Activated CD4-positive, alpha-beta T cell treated with anti-CD3 and anti-CD28 coated beads, Interleukin-2, amount 10 ng/mL, durations not matched to agents 24 days and 14 days (primary cell): ENCODE data around the gene HHAT. TPM values are rescaled to one million over a fixed set of nuclear protein-coding genes. Genes with fewer than 3 reads are reported as not detected.

Source experiments
- DNase-seq: peaks from one replicate; pipeline ENCODE4 v3.0.0; 2022
- H3K27ac Mint-ChIP-seq: one replicate; pipeline ENCODE4 v1.8.0; 2022; ENCODE audit warnings: mild to moderate bottlenecking, mixed read lengths
- H3K27me3 Mint-ChIP-seq: one replicate; pipeline ENCODE4 v1.8.0; 2022; ENCODE audit warnings: mixed read lengths
- H3K36me3 Mint-ChIP-seq: one replicate; pipeline ENCODE4 v1.8.0; 2022; ENCODE audit warnings: low read depth, mild to moderate bottlenecking, mixed read lengths
- H3K4me1 Mint-ChIP-seq: one replicate; pipeline ENCODE4 v1.8.0; 2021; ENCODE audit warnings: mixed read lengths
- H3K4me3 Mint-ChIP-seq: one replicate; pipeline ENCODE4 v1.8.0; 2022; ENCODE audit warnings: mild to moderate bottlenecking, moderate library complexity, mixed read lengths
- H3K9me3 Mint-ChIP-seq: one replicate; pipeline ENCODE4 v1.8.0; 2021; ENCODE audit warnings: mixed read lengths
- intact Hi-C: fragments of 100-400 bp; cut with micrococcal nuclease; formaldehyde crosslinking; loops from one replicate; pipeline ENCODE4 v1.15.1; 2023
- total RNA-seq: library from RNA; stranded (reverse); gene quantifications from 2 replicates; pipeline ENCODE4 v1.2.3, GENCODE V29; 2022

Gene HHAT
- total RNA-seq, 1 donor from 2014 or later, result 0.47 TPM

DNA sequence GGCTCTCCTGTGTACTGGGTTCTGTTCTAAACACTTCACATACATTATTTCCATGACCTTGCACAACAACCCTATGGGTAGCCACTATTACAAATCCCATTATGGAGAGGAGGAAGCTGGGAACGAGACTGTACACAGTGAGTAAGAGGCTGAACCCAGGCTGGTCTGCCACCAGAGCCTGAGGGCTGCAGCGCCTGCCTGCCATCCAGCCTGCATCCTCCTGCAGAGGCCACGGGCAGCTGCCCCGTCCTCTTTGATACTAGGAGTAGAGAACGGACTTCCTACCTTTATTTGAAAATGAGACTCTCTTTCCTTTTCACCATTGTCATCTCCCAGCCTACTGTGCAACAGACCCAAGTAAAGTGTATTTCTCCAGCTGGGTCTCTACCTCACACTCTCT lies 370.0 kb downstream of the HHAT start:
- Mint-ChIP-seq H3K4me3 (no peak overlapping the region), H3K27me3 (peaks cover 2% of the 10 kb centered on the region), H3K27ac (no peak overlapping the region), H3K4me1 (peaks cover 2% of the 10 kb centered on the region), H3K36me3 (no peaks in the 10 kb centered on the region), H3K9me3 (no peaks in the 10 kb centered on the region)
- DNase-seq, result no peak
- intact Hi-C loops, result no loop called here

DNA sequence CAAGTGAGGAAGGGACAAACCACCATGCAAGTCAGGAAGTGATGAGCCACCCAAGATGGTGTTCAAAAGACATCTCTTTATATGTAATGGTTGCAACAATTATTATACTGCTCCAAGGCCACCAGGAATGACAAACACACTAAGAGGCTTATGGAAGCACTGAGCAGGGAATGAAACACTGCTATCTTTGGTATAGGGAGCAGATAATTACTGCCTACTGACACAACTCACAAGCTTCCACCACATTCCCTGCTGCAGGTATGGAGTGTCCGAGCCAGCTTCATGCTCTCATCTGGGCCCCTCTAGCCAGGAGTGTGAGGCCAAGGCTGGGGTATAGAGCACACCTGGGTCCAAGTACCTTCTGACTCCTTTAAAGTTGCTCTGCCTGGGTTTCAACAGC lies 371.4 kb downstream of the HHAT start:
- H3K4me1 Mint-ChIP-seq, result peaks cover 2% of the 10 kb centered on the region
- H3K27ac Mint-ChIP-seq, result no peak overlapping the region
- no peaks in the 10 kb centered on the region for H3K9me3 Mint-ChIP-seq
- peaks cover 2% of the 10 kb centered on the region for H3K27me3 Mint-ChIP-seq
- intact Hi-C loops, result no loop called here
- no peak overlapping the region for H3K4me3 Mint-ChIP-seq
- DNase-seq, result no peak
- H3K36me3 Mint-ChIP-seq, result no peaks in the 10 kb centered on the region

DNA sequence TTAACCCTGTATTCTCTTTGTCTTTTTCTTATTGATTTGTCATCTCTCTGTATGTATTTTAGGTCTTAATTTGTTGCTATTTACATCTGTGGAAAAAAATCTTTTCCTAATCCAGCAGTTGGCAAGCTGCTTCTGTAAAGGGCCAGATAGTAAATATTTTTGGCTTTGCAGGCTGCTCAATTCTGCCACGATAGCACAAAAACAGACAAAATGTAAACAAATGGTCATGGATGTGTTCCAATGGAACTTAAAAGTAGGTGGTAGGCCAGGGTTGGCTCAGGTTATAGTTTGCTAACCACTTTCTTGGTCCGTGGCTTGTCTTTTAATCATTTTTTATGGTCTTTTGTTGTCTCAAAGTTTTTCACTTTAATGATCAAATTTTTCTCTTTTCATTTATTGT lies 371.8 kb downstream of the HHAT start:
- DNase-seq, result no peak
- peaks cover 2% of the 10 kb centered on the region for H3K4me1 Mint-ChIP-seq
- H3K9me3 Mint-ChIP-seq, result no peaks in the 10 kb centered on the region
- no peak overlapping the region for H3K27ac Mint-ChIP-seq
- H3K27me3 Mint-ChIP-seq, result peaks cover 2% of the 10 kb centered on the region
- intact Hi-C loops, result no loop called here
- no peak overlapping the region for H3K4me3 Mint-ChIP-seq
- no peaks in the 10 kb centered on the region for H3K36me3 Mint-ChIP-seq

DNA sequence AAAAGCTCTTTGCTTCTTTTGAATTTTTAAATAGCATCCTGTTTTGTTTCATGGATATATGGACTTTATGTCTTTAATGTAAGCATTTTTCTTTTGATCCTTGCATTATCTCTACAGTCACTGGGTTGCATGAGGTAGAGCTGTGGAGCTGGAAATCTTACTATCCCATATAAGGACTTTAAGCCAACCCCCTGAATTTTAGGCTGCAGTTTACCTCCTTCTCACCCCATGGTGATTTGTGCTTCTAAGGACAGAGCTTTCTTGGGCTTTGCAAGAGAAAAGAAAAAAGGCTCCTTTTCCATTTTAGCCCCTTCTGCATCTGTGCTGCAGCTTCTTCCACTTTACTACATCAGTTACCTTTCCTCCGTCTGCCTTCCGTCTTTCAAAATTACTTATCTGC lies 373.8 kb downstream of the HHAT start:
- intact Hi-C loops, result no loop called here
- H3K4me3 Mint-ChIP-seq, result no peak overlapping the region
- no peak overlapping the region for H3K27ac Mint-ChIP-seq

DNA sequence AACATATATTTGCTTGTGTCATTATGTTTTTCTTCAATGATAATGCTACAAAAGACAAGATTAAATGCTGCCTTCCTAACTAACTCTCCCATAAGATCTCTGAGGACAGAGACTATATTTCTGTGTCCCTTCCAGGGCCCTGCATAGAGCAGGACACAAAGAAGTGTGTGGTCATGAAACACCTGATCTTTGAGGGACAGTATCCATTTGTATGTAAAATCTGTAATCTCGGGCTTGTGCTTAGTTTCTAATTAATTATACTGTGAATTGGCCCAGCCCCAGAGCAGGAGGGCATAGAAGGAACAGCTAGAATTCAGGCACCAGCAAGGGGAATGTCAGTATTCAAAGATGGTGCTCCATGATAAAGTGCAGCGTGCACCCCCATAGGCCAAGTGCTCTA lies 374.9 kb downstream of the HHAT start:
- Mint-ChIP-seq H3K4me1 (no peaks in the 10 kb centered on the region), H3K9me3 (no peaks in the 10 kb centered on the region), H3K27me3 (peaks cover 2% of the 10 kb centered on the region), H3K4me3 (no peak overlapping the region), H3K27ac (no peak overlapping the region), H3K36me3 (no peaks in the 10 kb centered on the region)
- intact Hi-C loops, result no loop called here
- no peak for DNase-seq

More for the DNA sequence above, 373.8 kb downstream of the HHAT start:
- Mint-ChIP-seq H3K27me3 (peaks cover 2% of the 10 kb centered on the region), H3K9me3 (no peaks in the 10 kb centered on the region), H3K36me3 (no peaks in the 10 kb centered on the region), H3K4me1 (no peaks in the 10 kb centered on the region)
- no peak for DNase-seq

DNA sequence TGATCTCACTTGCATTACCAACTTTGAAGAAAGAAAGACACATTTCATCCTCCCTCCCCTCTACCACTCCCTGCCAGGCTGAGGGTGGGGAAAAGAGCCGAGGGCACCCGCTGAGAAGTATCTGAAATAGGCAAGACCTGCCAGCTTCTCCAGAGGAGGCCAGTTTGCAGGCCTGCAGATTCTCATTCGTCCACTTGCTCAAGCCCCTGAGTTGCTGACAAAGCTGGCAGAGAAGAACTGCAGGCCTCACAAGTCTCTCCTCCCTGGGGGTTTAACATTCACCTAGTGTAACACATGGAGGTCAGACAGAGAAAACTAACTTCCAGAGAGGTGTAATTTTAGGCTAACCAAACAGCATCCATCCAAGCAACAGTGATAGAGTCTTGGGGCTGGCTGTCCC lies 376.4 kb downstream of the HHAT start:
- no peaks in the 10 kb centered on the region for H3K4me1 Mint-ChIP-seq
- no peaks in the 10 kb centered on the region for H3K36me3 Mint-ChIP-seq
- no peak overlapping the region for H3K4me3 Mint-ChIP-seq
- H3K9me3 Mint-ChIP-seq, result no peaks in the 10 kb centered on the region
- no peak overlapping the region for H3K27ac Mint-ChIP-seq
- H3K27me3 Mint-ChIP-seq, result peaks cover 2% of the 10 kb centered on the region
- no peak for DNase-seq
- intact Hi-C loops, result no loop called here

DNA sequence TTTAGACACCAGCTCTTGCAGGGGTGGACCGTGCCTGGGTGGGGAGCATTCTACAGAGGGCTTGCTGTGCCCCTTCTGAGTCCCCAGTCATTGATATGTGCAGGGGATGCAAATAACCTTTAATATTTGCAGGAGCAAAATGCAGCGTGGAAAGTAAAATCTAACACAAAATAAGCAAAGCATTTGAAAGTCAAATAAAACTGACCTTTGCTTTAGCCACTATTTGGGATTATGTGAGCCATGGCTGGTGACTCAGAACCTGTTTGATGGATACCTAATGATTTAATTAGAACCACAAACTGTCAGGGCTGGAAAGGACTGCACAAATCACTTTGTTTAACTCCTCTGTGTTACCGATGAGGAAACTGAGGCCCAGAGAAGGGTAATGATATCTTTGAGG lies 377.5 kb downstream of the HHAT start:
- no peaks in the 10 kb centered on the region for H3K36me3 Mint-ChIP-seq
- no peak overlapping the region for H3K4me3 Mint-ChIP-seq
- no peak for DNase-seq
- H3K4me1 Mint-ChIP-seq, result no peaks in the 10 kb centered on the region
- no peak overlapping the region for H3K27ac Mint-ChIP-seq
- no peaks in the 10 kb centered on the region for H3K9me3 Mint-ChIP-seq
- H3K27me3 Mint-ChIP-seq, result peaks cover 2% of the 10 kb centered on the region
- intact Hi-C loops, result no loop called here

DNA sequence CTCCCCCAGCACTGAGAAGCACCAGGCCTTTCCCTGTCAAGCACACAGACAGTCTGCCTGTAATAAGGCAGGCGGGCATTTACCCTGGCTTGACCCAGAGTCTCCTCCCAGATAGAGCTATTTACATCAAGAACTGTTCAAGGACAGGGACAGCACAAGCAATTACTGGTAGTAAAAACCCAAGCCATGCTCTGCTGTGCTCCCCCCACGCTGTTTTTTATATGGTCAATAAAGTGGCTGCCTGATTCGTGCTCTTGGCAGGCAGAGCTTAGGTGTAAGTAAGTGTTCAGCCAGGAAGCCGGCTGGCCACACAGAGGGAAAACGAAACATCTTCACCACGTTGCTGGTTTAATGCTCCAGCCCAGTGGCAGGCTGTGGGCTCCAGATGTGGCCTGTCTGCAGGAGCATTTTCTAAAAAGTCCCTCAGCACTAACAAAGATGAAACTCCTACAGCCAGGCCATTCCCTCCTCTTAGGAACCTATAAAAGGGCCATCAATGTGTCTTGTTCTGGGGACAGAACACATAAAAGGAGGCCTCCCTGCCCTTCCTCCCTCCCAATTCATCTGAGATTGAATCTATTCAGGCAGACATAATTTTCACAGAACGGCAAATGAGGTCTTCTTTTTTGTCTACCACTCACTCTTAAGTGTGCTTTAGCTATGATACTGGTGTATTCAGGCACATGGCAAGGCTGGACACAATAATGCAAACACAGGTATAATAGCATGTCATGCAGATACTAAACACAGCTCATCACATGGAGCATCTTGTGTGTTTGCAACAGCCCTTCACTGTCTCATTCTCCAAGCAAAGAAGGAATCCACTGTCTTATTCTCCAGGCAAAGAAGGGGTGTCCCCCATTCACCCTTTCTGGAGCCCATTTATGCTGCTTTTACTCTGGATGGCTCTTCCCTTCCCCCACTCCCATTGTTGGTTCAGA lies 378.9 kb downstream of the HHAT start:
- H3K27me3 Mint-ChIP-seq, result no peaks in the 10 kb centered on the region
- no peak overlapping the region for H3K4me3 Mint-ChIP-seq
- H3K4me1 Mint-ChIP-seq, result no peaks in the 10 kb centered on the region
- H3K27ac Mint-ChIP-seq, result no peak overlapping the region
- no peaks in the 10 kb centered on the region for H3K36me3 Mint-ChIP-seq
- no peaks in the 10 kb centered on the region for H3K9me3 Mint-ChIP-seq
- intact Hi-C loops, result no loop called here
- DNase-seq, result no peak

DNA sequence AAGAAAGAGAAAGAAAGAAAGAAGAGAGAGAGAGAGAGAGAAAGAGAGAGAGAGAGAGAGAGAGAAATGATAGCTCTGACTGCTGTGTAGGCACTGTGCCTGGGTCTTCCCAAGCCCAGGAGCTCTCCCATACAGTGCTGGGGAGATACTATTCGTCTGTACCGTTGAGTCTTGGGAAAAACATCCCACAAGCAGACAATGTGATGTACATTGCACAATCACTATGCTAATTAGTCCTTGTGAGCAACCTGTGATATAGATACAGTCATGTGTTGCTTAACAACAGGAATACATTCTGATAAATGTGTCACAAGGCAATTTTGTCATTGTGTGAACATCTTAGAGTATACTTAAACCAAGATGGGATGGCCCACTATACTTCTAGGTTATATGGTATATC lies 381.0 kb downstream of the HHAT start:
- no peaks in the 10 kb centered on the region for H3K27me3 Mint-ChIP-seq
- H3K9me3 Mint-ChIP-seq, result no peaks in the 10 kb centered on the region
- H3K27ac Mint-ChIP-seq, result no peak overlapping the region
- intact Hi-C loops, result no loop called here
- no peaks in the 10 kb centered on the region for H3K4me1 Mint-ChIP-seq
- no peaks in the 10 kb centered on the region for H3K36me3 Mint-ChIP-seq
- DNase-seq, result no peak
- H3K4me3 Mint-ChIP-seq, result no peak overlapping the region

DNA sequence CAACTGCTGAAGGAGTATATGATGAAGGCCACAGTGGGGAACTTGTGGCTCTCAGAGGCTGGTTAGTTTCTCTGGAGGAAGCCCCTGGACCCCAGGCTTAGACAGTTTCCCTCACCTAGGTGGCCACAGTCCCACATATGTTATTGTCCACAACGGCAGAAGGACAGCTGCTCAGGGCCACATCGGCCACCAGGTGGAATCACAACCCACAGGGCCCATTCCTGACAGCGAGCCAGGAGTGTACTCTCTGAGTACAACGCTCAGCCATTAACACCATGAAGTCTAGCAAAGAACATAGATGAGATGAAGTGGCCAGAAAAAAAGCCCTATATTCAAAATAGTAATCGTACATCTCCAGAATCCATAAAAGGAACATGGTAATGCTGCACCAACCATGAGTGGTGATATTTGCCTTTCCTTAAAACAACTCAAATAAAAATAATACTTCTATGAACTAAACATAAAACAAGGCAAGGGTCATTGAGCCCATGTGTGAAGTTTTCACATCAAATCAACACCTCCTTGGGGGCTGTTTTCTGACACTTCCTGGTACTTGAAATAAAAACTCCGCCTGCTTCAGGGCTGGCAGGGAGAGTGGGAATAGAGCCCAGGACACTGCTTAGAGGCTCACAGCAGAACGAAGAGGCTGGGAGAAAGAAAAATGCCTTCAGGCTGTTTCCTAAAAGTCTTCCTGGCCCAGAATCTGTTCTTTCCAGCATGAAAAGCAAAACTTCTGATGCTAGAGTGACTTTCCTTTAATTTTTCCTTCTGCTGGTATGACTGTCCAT lies 383.3 kb downstream of the HHAT start:
- no peak for DNase-seq
- Mint-ChIP-seq H3K36me3 (no peaks in the 10 kb centered on the region), H3K27ac (no peak overlapping the region), H3K4me1 (no peaks in the 10 kb centered on the region), H3K9me3 (no peaks in the 10 kb centered on the region), H3K27me3 (no peaks in the 10 kb centered on the region), H3K4me3 (no peak overlapping the region)
- intact Hi-C loops, result no loop called here

DNA sequence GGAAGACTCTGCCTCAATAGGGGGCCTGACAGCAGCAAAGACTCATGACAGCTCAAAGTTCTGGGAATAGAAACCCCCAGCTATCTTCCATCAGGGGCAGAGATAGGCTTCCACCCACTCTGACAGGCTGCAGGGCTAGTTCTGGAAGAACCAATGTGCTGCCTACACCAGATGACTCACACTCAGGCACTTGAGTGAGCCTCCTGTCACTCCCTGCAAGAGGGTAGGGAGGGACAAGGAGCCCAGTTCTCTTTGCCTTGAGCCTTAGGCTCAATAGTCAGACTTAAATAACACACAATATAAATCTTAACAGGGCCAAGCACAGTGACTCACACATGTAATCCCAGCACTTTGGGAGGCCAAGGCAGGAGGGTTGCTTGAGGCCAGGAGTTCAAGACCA lies 386.4 kb downstream of the HHAT start:
- no peak for DNase-seq
- no peak overlapping the region for H3K27ac Mint-ChIP-seq
- no peaks in the 10 kb centered on the region for H3K27me3 Mint-ChIP-seq
- H3K36me3 Mint-ChIP-seq, result no peaks in the 10 kb centered on the region
- intact Hi-C loops, result no loop called here
- H3K9me3 Mint-ChIP-seq, result no peaks in the 10 kb centered on the region
- H3K4me3 Mint-ChIP-seq, result no peak overlapping the region
- H3K4me1 Mint-ChIP-seq, result no peaks in the 10 kb centered on the region

DNA sequence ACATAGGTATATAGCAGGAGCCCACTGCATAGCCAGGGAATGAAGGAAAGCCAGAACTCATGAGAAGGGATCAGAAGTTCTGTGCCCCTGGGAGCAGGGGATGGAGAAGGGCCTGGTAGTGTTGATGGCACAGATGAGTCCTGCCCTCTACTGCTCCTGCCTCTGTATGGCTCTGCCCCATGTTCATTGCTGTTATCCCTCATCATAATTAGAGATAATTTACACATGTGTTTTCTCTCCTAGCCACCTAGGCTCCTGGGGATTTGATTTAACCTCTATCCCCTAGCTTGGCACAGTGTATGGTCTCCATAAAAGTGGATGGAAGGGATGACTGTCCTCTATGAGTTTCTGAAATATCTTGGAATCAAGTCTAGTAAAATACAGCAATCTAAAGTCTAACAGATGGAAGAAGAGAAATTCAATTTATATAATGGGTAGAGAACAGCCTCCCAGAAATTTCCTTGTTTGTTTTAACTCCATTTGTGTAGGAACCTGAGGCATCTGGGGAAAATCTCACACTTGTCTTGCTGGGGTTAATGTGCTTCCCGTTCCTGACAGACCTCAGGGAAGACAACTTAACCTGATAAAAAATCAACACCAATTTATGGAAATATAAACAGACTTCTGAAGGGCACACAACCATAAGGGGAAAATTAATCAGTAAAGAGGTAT lies 393.8 kb downstream of the HHAT start:
- H3K27me3 Mint-ChIP-seq, result no peaks in the 10 kb centered on the region
- DNase-seq, result no peak
- no peak overlapping the region for H3K4me3 Mint-ChIP-seq
- H3K36me3 Mint-ChIP-seq, result no peaks in the 10 kb centered on the region
- intact Hi-C loops, result no loop called here
- no peaks in the 10 kb centered on the region for H3K4me1 Mint-ChIP-seq
- H3K9me3 Mint-ChIP-seq, result no peaks in the 10 kb centered on the region
- no peak overlapping the region for H3K27ac Mint-ChIP-seq

DNA sequence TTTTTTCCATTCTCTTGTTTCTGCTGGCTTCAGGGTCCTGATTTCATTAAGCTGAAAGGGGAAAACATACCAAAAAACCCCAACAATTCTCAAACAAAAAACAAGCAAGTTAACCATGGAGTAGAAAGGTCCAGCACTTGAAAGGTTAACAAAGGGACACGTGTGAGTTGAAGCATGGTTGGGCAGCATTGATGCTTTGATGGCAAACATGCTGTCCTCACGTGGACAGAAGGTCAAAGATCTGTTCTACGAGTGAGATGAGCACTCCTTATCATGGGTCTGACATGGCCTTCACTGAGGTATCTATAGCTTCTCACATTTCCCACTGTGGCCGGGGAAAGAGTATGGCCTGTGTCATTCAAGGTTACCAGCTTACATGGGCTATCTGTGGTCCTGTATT lies 394.9 kb downstream of the HHAT start:
- Mint-ChIP-seq H3K27me3 (no peaks in the 10 kb centered on the region), H3K9me3 (no peaks in the 10 kb centered on the region), H3K27ac (no peak overlapping the region), H3K4me1 (no peaks in the 10 kb centered on the region), H3K36me3 (no peaks in the 10 kb centered on the region), H3K4me3 (no peak overlapping the region)
- intact Hi-C loops, result no loop called here
- DNase-seq, result no peak

DNA sequence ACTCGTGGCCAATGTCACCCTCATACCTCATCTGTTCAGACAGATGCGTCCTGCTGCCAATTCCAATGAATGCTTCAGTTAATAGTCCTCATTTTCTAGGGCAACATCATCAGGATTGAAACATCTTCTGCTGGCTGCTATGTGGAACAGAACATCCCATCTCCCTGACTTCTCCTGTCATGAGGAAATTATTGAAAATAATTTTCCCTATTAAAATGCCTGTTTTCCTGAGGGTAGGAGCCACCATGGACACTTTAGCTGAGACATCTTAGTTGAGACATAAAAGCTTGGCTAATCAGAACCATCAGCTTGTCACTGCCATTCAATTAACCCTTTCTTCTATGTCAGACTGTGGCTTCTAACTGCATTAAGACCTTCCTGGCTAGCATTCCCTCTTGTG lies 396.1 kb downstream of the HHAT start:
- no peak for DNase-seq
- Mint-ChIP-seq H3K4me3 (no peak overlapping the region), H3K4me1 (no peaks in the 10 kb centered on the region), H3K9me3 (no peaks in the 10 kb centered on the region), H3K36me3 (no peaks in the 10 kb centered on the region), H3K27me3 (no peaks in the 10 kb centered on the region), H3K27ac (no peak overlapping the region)
- intact Hi-C loops, result no loop called here
